Calu3 (cell line): ENCODE results near the gene KITLG. TPM values are rescaled to one million over a fixed set of nuclear protein-coding genes. Genes with fewer than 3 reads are reported as not detected.

ENCODE experiments used
- BruUV-seq: library from RNA; stranded (reverse); fragments of 400-500 nt; replicated peaks from 2 replicates; lab custom pipeline; 2021; lab: Mats Ljungman, UMichigan
- CTCF ChIA-PET: fragments of 300-600 bp; sonication (Branson Sonifier 250); formaldehyde crosslinking; loops from one replicate; lab custom pipeline; 2022; ENCODE audit warnings: antibody characterized with exemption; lab: Charles Lee
- DNase-seq: peaks from one replicate; pipeline ENCODE4 v3.0.0; 2022
- H3K27ac Mint-ChIP-seq: one replicate; pipeline ENCODE4 v1.8.0; 2022; ENCODE audit warnings: mixed read lengths; ENCODE audit not compliant: unreplicated experiment
- H3K27me3 Mint-ChIP-seq: one replicate; pipeline ENCODE4 v1.8.0; 2022; ENCODE audit warnings: mixed read lengths; ENCODE audit not compliant: unreplicated experiment
- H3K36me3 Mint-ChIP-seq: one replicate; pipeline ENCODE4 v1.8.0; 2022; ENCODE audit warnings: mild to moderate bottlenecking, moderate library complexity, mixed read lengths; ENCODE audit not compliant: insufficient read depth, unreplicated experiment
- H3K4me1 Mint-ChIP-seq: one replicate; pipeline ENCODE4 v1.8.0; 2022; ENCODE audit warnings: mild to moderate bottlenecking, low read depth, mixed read lengths; ENCODE audit not compliant: unreplicated experiment
- H3K4me3 Mint-ChIP-seq: one replicate; pipeline ENCODE4 v1.8.0; 2022; ENCODE audit warnings: mild to moderate bottlenecking, low read depth, moderate library complexity, mixed read lengths; ENCODE audit not compliant: unreplicated experiment
- H3K9me3 Mint-ChIP-seq: one replicate; pipeline ENCODE4 v1.8.0; 2022; ENCODE audit warnings: low read depth, mixed read lengths; ENCODE audit not compliant: unreplicated experiment
- CTCF ChIP-seq: fragments of 200-600 bp; IDR thresholded peaks from one replicate; pipeline ENCODE4 v1.8.0; 2022; ENCODE audit warnings: antibody characterized with exemption; ENCODE audit not compliant: unreplicated experiment
- intact Hi-C: fragments of 100-400 bp; cut with micrococcal nuclease; formaldehyde crosslinking; loops from one replicate; pipeline ENCODE4 v1.10.0; 2022; ENCODE audit not compliant: unreplicated experiment
- total RNA-seq: library from RNA; stranded (reverse); gene quantifications from 2 replicates; pipeline ENCODE4 v1.2.3, GENCODE V29; 2022

Gene KITLG
- total RNA-seq, 1 experiment from 2014 or later, result 29.9 TPM

GRCh38 chr12:88625356-88625755 lies 45.1 kb upstream of the KITLG start:
- Mint-ChIP-seq H3K27me3 (no peaks in the 10 kb centered on the region), H3K27ac (peak overlapping the region; percentile 9), H3K9me3 (no peaks in the 10 kb centered on the region), H3K4me3 (no peak overlapping the region), H3K4me1 (peaks cover 9% of the 10 kb centered on the region), H3K36me3 (no peaks in the 10 kb centered on the region)
- no peak for DNase-seq
- no peak for TF ChIP-seq CTCF
- no TSS peak for BruUV-seq
- CTCF ChIA-PET, result no interaction called here
- intact Hi-C loops, result no loop called here

DNA sequence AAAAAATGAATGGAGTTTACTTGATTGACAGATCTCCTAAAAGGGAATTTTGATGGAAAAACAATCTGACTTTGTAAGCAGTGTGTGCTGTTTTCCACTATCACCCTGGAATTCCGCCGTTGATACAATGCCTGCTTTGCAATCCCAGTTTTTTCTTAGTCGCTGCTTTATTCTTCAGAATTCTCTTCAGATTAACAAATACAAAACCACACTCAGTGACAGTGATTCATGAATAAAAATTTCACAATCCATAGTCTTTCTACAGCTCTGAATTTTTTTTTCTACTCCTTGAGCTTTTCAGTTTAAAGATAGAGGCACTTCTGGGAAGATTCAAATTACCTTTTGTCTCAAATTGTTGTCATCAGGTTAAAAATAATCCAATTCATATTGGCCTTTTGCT lies 44.6 kb upstream of the KITLG start:
- CTCF ChIA-PET, result no interaction called here
- H3K36me3 Mint-ChIP-seq, result no peaks in the 10 kb centered on the region
- no peak overlapping the region for H3K27ac Mint-ChIP-seq
- H3K4me1 Mint-ChIP-seq, result peaks cover 9% of the 10 kb centered on the region
- intact Hi-C loops, result no loop called here
- H3K4me3 Mint-ChIP-seq, result no peak overlapping the region
- BruUV-seq, result no TSS peak
- no peaks in the 10 kb centered on the region for H3K9me3 Mint-ChIP-seq
- DNase-seq, result no peak
- no peak for TF ChIP-seq CTCF
- no peaks in the 10 kb centered on the region for H3K27me3 Mint-ChIP-seq

- no peaks in the 10 kb centered on the region for H3K9me3 Mint-ChIP-seq
- CTCF ChIA-PET, result interaction anchor here (0.7 kb wide), 1 partner anchor 579 kb away, joined by 3 read pairs; no protein-coding TSS in a partner anchor
- H3K4me1 Mint-ChIP-seq, result peaks cover 9% of the 10 kb centered on the region
- BruUV-seq, result no TSS peak
- no peak for DNase-seq
- H3K36me3 Mint-ChIP-seq, result no peaks in the 10 kb centered on the region
- TF ChIP-seq CTCF, result no peak
- H3K27ac Mint-ChIP-seq, result no peak overlapping the region
- intact Hi-C loops, result no loop called here
- no peak overlapping the region for H3K4me3 Mint-ChIP-seq
- H3K27me3 Mint-ChIP-seq, result no peaks in the 10 kb centered on the region
Measured at GRCh38 chr12:88623777-88624548, 43.7 kb upstream of the KITLG start.

GRCh38 chr12:88617352-88617751 lies 37.1 kb upstream of the KITLG start:
- no peaks in the 10 kb centered on the region for H3K27me3 Mint-ChIP-seq
- no peak for DNase-seq
- no peak overlapping the region for H3K4me3 Mint-ChIP-seq
- BruUV-seq, result no TSS peak
- CTCF ChIA-PET, result no interaction called here
- intact Hi-C loops, result no loop called here
- TF ChIP-seq CTCF, result no peak
- H3K36me3 Mint-ChIP-seq, result no peaks in the 10 kb centered on the region
- H3K4me1 Mint-ChIP-seq, result no peaks in the 10 kb centered on the region
- peaks cover 11% of the 10 kb centered on the region for H3K9me3 Mint-ChIP-seq
- no peak overlapping the region for H3K27ac Mint-ChIP-seq
